Uterus (tissue), 4 donors: Measurements from ENCODE around the gene SYT2. TPM values are rescaled to one million over a fixed set of nuclear protein-coding genes. Genes with fewer than 3 reads are reported as not detected.

Experiments
- DNase-seq, 2 donors: peaks; one replicate each; pipeline ENCODE4 v3.0.0-alpha.2; 2019 to 2020
- H3K27ac ChIP-seq, 2 donors: fragments of 200-600 bp; sonication (generic); 1 replicate in 1 of 2; 2 replicates in 1 of 2; pipeline ENCODE4 v1.5.1; 2016 to 2018
- H3K27me3 ChIP-seq, 2 donors: fragments of 200-600 bp; sonication (generic); one replicate each; pipeline ENCODE4 v1.5.1; 2018 to 2019; ENCODE audit warnings: control low read depth in 1 of 2
- H3K36me3 ChIP-seq, 2 donors: fragments of 200-600 bp; sonication (generic); one replicate each; pipeline ENCODE4 v1.5.1; 2019; ENCODE audit warnings: control low read depth in 1 of 2
- H3K4me1 ChIP-seq, 2 donors: fragments of 200-600 bp; sonication (generic); one replicate each; pipeline ENCODE4 v1.5.1; 2018 to 2019; ENCODE audit warnings: control low read depth in 1 of 2
- H3K4me3 ChIP-seq, 2 donors: fragments of 200-600 bp; sonication (generic); 1 replicate in 1 of 2; 2 replicates in 1 of 2; pipeline ENCODE4 v1.5.1; 2018 to 2019; ENCODE audit warnings: mild to moderate bottlenecking in 1 of 2
- H3K9me3 ChIP-seq, 2 donors: fragments of 200-600 bp; sonication (generic); one replicate each; pipeline ENCODE4 v1.5.1; 2019; ENCODE audit warnings: control low read depth in 1 of 2
- CTCF ChIP-seq, 4 experiments: fragments of 200-600 bp in 2 of 4; fragments of 450-650 bp in 2 of 4; sonication (generic) in 2 of 4; IDR thresholded peaks; one replicate each; pipeline ENCODE4 v1.5.1; 2016 to 2019; ENCODE audit warnings: antibody characterized with exemption in 4 of 4, mild to moderate bottlenecking in 2 of 4, moderate library complexity in 1 of 4
- POLR2A ChIP-seq, 2 donors: fragments of 450-650 bp; IDR thresholded peaks; one replicate each; pipeline ENCODE4 v1.6.1; 2016; ENCODE audit warnings: antibody characterized with exemption in 2 of 2, mild to moderate bottlenecking in 1 of 2, moderate library complexity in 1 of 2
- intact Hi-C: fragments of 100-400 bp; cut with DNase I; formaldehyde crosslinking; loops from one replicate; pipeline ENCODE4 v1.15.1; 2023; ENCODE audit warnings: low total_unique reads
- total RNA-seq, 4 donors: library from RNA; depleted of rRNA in 3 of 4; stranded (reverse); fragments of >200 nt in 3 of 4; gene quantifications; one replicate each; pipeline versions ENCODE4 v1.1.0 to v1.2.4, GENCODE V29; 2014 to 2023
- donor health status: DM: yes; HTN: yes; CAD: no.

The SYT2 gene
- total RNA-seq, 4 donors from 2014 or later, result 1.1 TPM; not detected in 3

- H3K9me3 ChIP-seq, result no peaks in the 10 kb centered on the region
- no peak overlapping the region for H3K4me3 ChIP-seq
- no peaks in the 10 kb centered on the region for H3K4me1 ChIP-seq
- H3K27me3 ChIP-seq, result no peaks in the 10 kb centered on the region
- TF ChIP-seq CTCF (IDR thresholded peaks at IDR 0.05) (no peak), POLR2A (IDR thresholded peaks at IDR 0.05) (no peak)
- no peak for DNase-seq
- no peaks in the 10 kb centered on the region for H3K36me3 ChIP-seq
- no peak overlapping the region for H3K27ac ChIP-seq
- intact Hi-C loops, result no loop called here
These were observed 44.8 kb downstream of the SYT2 start for GRCh38 chr1:202665417-202665816.

GRCh38 chr1:202664083-202664482 lies 46.2 kb downstream of the SYT2 start:
- TF ChIP-seq CTCF (IDR thresholded peaks at IDR 0.05) (no peak), POLR2A (IDR thresholded peaks at IDR 0.05) (no peak)
- no peaks in the 10 kb centered on the region for H3K9me3 ChIP-seq
- H3K4me1 ChIP-seq, result no peaks in the 10 kb centered on the region
- no peaks in the 10 kb centered on the region for H3K36me3 ChIP-seq
- H3K27me3 ChIP-seq, result no peaks in the 10 kb centered on the region
- H3K4me3 ChIP-seq, result no peak overlapping the region
- no peak for DNase-seq
- no peak overlapping the region for H3K27ac ChIP-seq
- intact Hi-C loops, result no loop called here

GRCh38 chr1:202663131-202663530 lies 47.1 kb downstream of the SYT2 start:
- H3K36me3 ChIP-seq, result no peaks in the 10 kb centered on the region
- H3K27me3 ChIP-seq, result no peaks in the 10 kb centered on the region
- TF ChIP-seq CTCF (IDR thresholded peaks at IDR 0.05) (no peak), POLR2A (IDR thresholded peaks at IDR 0.05) (no peak)
- H3K27ac ChIP-seq, result no peak overlapping the region
- intact Hi-C loops, result no loop called here
- no peaks in the 10 kb centered on the region for H3K4me1 ChIP-seq
- no peak for DNase-seq
- no peak overlapping the region for H3K4me3 ChIP-seq
- H3K9me3 ChIP-seq, result no peaks in the 10 kb centered on the region

GRCh38 chr1:202662081-202662480 lies 48.2 kb downstream of the SYT2 start:
- no peak for DNase-seq
- Histone ChIP-seq H3K27ac (no peak overlapping the region), H3K4me1 (no peaks in the 10 kb centered on the region), H3K4me3 (no peak overlapping the region), H3K36me3 (no peaks in the 10 kb centered on the region), H3K9me3 (no peaks in the 10 kb centered on the region), H3K27me3 (no peaks in the 10 kb centered on the region)
- no peak for TF ChIP-seq CTCF (IDR thresholded peaks at IDR 0.05)
- TF ChIP-seq POLR2A (IDR thresholded peaks at IDR 0.05), result no peak
- intact Hi-C loops, result no loop called here

- H3K36me3 ChIP-seq, result no peaks in the 10 kb centered on the region
- no peaks in the 10 kb centered on the region for H3K4me1 ChIP-seq
- DNase-seq, result no peak
- intact Hi-C loops, result no loop called here
- no peak overlapping the region for H3K4me3 ChIP-seq
- no peaks in the 10 kb centered on the region for H3K27me3 ChIP-seq
- H3K27ac ChIP-seq, result no peak overlapping the region
- H3K9me3 ChIP-seq, result no peaks in the 10 kb centered on the region
- TF ChIP-seq POLR2A (IDR thresholded peaks at IDR 0.05) (no peak), CTCF (IDR thresholded peaks at IDR 0.05) (no peak)
These were observed 49.0 kb downstream of the SYT2 start for GRCh38 chr1:202661136-202661845.
